Measurements from ENCODE around the gene SORCS3.

DNA sequence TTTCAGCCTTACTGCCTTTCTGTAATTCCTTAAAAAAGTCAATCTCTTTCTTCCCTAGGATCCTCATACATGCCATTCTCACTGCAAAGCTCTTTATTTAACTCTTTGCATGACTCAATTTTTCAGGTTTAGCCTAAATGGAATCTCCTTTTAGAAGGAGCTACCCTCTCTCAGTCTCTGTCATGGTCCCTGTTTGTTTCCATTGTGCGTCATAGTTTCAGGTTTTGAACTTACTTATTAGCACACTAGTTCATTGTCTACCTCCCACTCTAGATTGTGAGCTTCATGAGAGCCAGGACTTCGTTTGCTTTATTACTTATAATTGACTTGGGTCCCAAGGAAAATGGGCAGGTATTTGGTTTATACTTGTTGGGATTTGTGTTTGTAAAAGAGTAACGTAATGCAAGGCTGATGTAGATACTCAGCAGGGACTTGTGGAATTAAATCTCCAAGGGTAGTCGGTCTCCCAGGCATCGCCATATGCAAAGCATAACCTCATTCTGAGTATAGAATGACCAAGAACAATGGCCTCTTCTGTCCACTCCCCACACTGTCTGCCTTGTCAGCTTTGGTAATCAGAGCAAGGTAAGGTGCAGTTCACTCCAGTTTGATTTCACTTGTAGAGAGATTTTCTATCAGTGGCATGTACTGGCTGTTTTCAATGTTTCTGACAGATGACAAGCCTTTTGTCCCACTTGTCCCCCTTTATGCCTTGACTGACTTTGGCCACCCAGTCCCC, 252.0 kb downstream of the SORCS3 start:
- TF ChIP-seq, protein P1, sequence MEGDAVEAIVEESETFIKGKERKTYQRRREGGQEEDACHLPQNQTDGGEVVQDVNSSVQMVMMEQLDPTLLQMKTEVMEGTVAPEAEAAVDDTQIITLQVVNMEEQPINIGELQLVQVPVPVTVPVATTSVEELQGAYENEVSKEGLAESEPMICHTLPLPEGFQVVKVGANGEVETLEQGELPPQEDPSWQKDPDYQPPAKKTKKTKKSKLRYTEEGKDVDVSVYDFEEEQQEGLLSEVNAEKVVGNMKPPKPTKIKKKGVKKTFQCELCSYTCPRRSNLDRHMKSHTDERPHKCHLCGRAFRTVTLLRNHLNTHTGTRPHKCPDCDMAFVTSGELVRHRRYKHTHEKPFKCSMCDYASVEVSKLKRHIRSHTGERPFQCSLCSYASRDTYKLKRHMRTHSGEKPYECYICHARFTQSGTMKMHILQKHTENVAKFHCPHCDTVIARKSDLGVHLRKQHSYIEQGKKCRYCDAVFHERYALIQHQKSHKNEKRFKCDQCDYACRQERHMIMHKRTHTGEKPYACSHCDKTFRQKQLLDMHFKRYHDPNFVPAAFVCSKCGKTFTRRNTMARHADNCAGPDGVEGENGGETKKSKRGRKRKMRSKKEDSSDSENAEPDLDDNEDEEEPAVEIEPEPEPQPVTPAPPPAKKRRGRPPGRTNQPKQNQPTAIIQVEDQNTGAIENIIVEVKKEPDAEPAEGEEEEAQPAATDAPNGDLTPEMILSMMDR (IDR thresholded peaks at IDR 0.05) = no peak
- no peak for TF ChIP-seq POLR2A (IDR thresholded peaks at IDR 0.05)
